GM18505 (cell line): ENCODE measurements around the gene SLC12A6.
"Not testable (repeated sequence)": the region's sequence is repeated elsewhere in the genome, so short reads cannot be mapped to it uniquely, and the experiment has no call there.

Experiments used
- ATAC-seq: cut with Tn5 transposase; IDR thresholded peaks from one replicate; pipeline ENCODE4 v1.9.1; 2021; ENCODE audit not compliant: unreplicated experiment
- POLR2A ChIP-seq: IDR thresholded peaks from 4 replicates; pipeline ENCODE4 v1.6.1; 2011; ENCODE audit warnings: borderline replicate concordance; ENCODE audit not compliant: insufficient read depth, insufficient read length; ENCODE audit errors: extremely low read depth

SLC12A6 gene

GRCh38 chr15:34365091-34365825, 27.7 kb upstream of the SLC12A6 start:
- ATAC-seq = no peak

GRCh38 chr15:34364041-34364440, 26.5 kb upstream of the SLC12A6 start:
- TF ChIP-seq POLR2A = no peak
- no peak for ATAC-seq

More at GRCh38 chr15:34365091-34365825, 27.7 kb upstream of the SLC12A6 start:
- TF ChIP-seq POLR2A = no peak

GRCh38 chr15:34362047-34362773, 24.6 kb upstream of the SLC12A6 start:
- TF ChIP-seq POLR2A = no peak
- ATAC-seq = no peak

- ATAC-seq = no peak
Observed at GRCh38 chr15:34361278-34361677, 23.7 kb upstream of the SLC12A6 start.

GRCh38 chr15:34360298-34360697, 22.7 kb upstream of the SLC12A6 start:
- no peak for ATAC-seq
- TF ChIP-seq POLR2A = no peak

More at GRCh38 chr15:34361278-34361677, 23.7 kb upstream of the SLC12A6 start:
- no peak for TF ChIP-seq POLR2A

- no peak for TF ChIP-seq POLR2A
- ATAC-seq = no peak
Observed at GRCh38 chr15:34359416-34359815, 21.8 kb upstream of the SLC12A6 start.

- no peak for ATAC-seq
- TF ChIP-seq POLR2A = no peak
Observed at GRCh38 chr15:34358948-34359347, 21.4 kb upstream of the SLC12A6 start.

- ATAC-seq = no peak
- no peak for TF ChIP-seq POLR2A
Observed at GRCh38 chr15:34358367-34358766, 20.8 kb upstream of the SLC12A6 start.

- ATAC-seq = no peak
- no peak for TF ChIP-seq POLR2A
Observed at GRCh38 chr15:34357653-34358052, 20.1 kb upstream of the SLC12A6 start.

GRCh38 chr15:34355241-34355640, 17.7 kb upstream of the SLC12A6 start:
- TF ChIP-seq POLR2A = no peak
- no peak for ATAC-seq

- ATAC-seq = no peak
- no peak for TF ChIP-seq POLR2A
Observed at GRCh38 chr15:34354286-34354685, 16.7 kb upstream of the SLC12A6 start.

- no peak for TF ChIP-seq POLR2A
- no peak for ATAC-seq
Observed at GRCh38 chr15:34353627-34354026, 16.0 kb upstream of the SLC12A6 start.

GRCh38 chr15:34352996-34353395, 15.4 kb upstream of the SLC12A6 start:
- ATAC-seq = not testable (repeated sequence)

- no peak for TF ChIP-seq POLR2A
- ATAC-seq = no peak
Observed at GRCh38 chr15:34349769-34350168, 12.2 kb upstream of the SLC12A6 start.
